Suppressor macrophage (primary cell): ENCODE data around the gene GPR12.
"Not testable (repeated sequence)": the region's sequence is repeated elsewhere in the genome, so short reads cannot be mapped to it uniquely, and the experiment has no call there.

Experiments used
- DNase-seq, 4 experiments: peaks; one replicate each; pipeline ENCODE4 v3.0.0-alpha.2; 2020 to 2022

The GPR12 gene

DNA sequence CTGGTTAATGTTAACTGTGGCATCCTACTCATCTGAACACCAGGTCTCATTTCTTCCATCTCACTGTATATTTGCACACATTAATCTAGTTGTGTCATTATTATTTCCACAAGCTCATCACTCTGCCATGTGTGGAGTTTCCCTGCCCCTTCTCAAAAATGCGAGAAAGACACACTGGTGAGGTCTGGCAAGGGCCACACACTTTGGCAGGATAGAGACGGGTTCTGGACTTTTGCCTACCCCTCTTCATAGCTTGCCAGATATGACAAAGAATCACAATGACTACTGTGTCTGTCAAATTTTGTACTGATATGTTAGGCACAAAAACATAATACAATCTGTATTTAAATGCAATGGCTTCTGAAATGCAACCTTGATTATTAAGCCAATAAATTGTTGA is 12.9 kb downstream of the GPR12 start:
- no peak for DNase-seq

DNA sequence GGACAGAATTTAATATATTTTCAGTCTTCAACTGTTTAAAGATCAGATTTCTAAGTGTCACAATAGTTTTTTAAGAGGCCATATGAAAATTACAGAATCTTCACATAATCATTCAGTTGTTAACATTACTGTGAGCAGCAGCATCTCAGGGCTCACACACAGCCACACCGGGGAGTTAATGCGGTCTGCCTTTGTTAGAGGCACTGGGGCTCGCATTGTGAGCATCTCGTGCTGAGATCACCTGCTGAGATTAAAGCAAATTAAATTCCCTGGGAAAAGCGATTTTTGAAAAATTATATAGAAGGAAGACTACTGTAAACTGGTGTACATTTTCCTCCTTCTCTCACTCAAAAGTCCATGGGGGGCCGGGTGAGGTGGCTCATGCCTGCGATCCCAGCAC is 16.6 kb downstream of the GPR12 start:
- DNase-seq: no peak

DNA sequence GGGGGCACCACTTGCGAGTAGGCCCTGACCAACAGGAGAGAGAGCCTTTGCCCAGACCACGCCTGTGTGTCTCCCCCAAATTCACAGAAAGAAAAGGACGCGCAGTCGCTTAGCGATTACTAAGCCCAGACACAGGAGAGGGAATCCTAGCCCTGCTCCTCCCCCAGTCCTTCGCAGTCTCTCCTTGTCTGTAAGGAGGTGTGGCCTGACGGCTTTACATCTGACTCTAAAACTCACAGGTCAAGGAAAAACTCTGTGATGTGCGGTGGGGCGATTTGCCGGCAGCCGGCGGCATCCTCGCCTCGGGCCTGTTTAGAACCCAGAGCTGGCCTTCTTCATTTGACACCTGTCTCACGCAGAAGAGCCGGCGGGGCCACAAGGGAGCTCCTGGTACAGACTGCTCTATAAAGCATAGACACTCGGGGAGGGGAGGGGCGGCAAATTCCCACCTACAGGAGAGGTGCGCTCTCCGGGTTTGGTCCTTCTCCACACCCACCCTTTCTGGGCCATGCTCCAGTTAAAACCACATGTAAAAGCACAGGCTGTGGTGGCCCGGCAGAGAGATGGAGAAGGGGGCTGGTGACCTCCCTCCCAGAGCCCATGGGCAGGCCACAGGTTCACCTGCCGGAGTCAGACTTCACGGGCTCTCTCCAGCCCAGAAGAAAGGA is 17.8 kb downstream of the GPR12 start:
- no peak for DNase-seq

- no peak for DNase-seq
Observed at GRCh38 chr13:26735677-26736076, 24.9 kb downstream of the GPR12 start.

- no peak for DNase-seq
Observed at GRCh38 chr13:26727633-26728032, 33.0 kb downstream of the GPR12 start.

DNA sequence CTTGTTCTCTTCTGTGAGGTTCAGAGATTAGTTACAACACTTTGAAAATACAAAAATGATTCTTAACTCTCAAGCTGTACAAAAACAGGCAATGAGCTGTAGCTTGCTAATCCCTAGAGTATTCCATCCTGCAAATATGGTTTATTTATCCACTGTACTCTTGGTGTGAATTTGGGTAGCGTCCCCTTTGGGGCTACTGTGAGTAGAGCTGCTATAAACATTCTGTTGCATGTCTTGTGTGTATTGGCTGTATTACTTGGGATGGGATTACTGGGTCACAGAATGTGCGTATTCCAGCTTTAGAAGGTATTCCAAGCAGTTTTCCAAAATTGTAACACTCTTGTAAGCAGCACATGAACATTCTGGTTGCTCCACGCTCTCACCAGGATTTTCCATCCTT is 33.5 kb downstream of the GPR12 start:
- no peak for DNase-seq

DNA sequence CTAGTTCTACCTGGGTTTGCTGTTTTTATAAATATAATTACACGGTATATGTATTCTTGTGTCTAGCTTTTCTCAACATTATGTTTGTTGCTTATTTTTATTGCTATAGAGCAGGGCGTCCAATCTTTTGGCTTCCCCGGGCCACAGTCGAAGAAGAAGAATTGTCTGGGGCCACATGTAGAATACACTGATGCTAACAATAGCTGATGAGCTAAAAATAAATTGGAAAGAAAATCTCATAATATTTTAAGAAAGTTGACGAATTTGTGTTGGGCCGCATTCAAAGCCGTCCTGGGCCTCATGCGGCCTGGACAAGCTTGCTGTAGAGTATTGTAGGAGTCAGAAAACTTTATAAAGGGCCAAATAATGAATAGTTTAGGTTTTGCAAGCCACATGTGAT is 33.9 kb downstream of the GPR12 start:
- DNase-seq: no peak

DNA sequence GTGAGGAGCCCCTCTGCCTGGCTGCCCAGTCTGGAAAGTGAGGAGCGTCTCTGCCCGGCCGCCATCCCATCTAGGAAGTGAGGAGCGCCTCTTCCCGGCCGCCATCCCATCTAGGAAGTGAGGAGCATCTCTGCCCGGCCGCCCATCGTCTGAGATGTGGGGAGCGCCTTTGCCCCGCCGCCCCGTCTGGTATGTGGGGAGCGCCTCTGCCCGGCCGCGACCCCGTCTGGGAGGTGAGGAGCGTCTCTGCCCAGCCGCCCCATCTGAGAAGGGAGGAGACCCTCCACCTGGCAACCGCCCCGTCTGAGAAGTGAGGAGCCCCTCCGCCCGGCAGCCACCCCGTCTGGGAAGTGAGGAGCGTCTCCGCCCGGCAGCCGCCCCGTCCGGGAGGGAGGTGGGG is 37.0 kb downstream of the GPR12 start:
- not testable (repeated sequence) for DNase-seq

- no peak for DNase-seq
Observed at GRCh38 chr13:26722321-26722720, 38.3 kb downstream of the GPR12 start.

DNA sequence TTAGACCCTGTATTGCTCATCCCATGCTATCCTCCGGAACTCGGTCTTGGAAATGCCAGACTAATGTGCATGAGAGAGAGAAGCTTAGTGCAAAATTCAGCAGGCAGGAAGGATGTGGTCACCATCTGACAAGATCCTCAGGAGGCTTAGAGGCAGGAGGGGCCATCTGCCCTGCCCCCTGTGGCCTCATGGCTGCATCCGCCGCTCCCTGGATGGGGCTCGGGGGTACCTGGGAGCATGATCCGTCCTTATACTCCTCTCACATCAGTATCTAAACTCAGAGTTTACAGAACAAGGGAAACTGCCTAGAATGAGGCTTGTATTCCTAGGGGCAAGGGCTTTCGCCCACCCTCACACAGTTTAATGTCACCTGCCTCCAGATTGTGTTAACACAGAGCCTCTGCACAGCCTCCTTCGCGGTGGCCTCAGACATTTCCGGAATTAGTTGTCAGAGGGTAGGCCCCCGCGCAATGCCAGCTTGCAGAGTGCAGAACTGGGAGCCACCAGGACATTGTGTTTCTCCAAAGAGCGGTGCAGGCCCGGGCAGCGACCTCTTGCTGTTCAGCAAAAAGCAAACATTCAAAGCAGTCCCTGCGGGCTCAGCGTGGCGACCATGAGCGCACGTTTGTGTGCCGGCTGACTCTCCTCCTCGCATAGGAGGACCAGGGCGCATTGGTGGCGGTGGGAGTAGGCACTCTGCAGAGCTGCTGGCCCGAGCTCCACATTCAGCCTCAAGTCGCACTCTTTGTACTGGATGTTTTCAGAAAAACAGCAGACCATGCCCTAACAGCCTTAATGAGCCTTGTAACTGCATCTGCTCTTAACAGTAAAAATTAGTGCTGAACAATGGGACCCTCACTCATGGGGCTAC is 39.1 kb downstream of the GPR12 start:
- DNase-seq: peak; percentile 5 to 62 (median 37)

GRCh38 chr13:26719356-26719945 is 41.1 kb downstream of the GPR12 start:
- DNase-seq: peak; percentile 2 to 50 (median 26)

DNA sequence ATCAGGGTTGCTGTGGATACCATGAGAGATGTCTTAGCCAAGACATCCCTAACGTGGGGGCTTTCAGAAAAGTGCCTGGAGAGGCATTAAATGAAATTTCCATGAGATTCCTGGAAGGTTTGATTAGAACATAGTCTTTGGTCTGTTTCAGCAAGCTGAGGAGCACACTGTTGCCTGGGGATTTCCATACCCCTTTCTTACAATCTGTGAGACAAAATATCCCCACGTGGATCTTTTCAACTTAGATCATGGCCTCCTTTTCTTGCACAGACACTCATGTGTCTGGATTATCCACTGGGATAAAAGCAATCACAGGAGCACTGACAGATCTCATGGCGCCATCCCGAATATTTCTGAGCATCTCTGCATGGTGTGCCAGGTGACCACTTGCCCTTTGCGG is 41.7 kb downstream of the GPR12 start:
- DNase-seq: no peak

DNA sequence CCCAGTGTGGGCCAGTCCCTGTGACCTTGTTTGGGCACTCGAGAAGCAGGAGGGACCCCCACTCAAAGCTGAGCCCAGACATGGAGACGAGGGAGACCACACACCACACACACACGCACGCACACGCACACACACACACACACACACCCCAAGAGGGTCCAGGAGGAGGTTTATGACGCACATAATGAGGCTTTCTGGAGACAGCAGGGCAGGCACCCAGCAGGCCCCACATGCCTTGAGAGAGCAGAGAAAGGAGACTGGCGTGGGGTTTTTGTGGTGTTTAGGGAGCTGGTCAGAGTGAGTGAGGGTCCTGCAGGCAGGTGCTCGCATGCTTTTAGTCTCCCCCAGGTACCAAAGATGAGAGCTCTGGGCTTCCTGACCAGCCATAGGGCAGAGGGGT is 42.4 kb downstream of the GPR12 start:
- DNase-seq: no peak

DNA sequence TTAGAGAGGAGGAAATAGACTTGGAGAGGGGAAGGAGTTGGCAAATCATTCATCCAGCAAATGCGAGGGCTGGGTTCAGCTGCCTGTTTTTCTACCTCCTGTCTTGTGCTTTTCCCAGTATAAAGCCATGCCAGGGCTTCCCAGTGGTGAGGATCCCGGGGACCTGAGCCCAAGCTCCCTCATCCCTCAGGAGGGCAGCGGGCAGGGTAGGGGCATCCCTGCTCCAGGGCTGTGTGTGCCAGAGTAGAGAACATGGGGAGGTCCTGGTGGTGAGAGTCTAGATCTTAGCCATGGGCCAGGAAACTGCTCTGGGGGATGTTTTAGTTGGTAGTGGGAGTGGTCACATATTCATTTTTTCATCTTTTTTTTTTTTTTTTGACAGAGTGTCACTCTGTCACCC is 43.6 kb downstream of the GPR12 start:
- DNase-seq: no peak

DNA sequence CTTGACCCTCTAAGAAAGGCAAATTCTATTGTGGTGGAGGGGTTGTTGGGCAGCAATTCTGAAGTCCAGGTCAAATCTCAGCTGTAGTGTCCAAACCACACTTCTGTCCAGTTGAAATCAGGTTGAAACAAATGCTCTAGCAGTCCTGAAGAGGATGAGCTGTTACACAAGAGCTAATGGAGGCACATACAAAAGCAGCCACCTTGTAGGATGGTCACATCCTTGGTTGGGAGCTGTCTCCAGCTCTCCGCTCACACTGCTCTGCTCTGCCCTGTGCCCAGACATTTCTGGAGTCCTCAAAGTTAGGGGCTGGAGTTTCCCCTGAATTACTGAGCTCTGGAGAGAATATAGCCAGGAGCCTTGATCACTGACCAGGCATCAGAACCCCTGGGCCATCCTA is 47.2 kb downstream of the GPR12 start:
- DNase-seq: no peak

DNA sequence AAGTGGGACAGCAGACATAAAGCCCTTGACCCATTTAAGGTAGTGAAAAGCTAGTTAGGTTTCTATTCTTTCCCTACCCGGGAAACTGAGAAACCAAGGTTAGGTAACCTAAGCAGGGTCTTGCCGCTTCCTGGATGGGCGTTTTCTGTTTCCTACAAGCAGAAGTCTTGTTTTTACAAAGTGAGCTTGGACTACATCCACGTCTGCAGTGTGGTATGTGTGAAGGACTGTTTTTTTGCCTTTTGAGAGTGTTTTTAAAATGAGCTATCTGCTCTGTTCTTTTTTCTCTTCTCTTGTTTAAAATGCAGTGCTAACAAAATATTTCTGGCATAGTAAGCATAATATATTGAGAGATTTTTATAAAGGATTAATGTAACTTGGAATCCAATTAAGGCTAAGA is 49.4 kb downstream of the GPR12 start:
- DNase-seq: no peak

DNA sequence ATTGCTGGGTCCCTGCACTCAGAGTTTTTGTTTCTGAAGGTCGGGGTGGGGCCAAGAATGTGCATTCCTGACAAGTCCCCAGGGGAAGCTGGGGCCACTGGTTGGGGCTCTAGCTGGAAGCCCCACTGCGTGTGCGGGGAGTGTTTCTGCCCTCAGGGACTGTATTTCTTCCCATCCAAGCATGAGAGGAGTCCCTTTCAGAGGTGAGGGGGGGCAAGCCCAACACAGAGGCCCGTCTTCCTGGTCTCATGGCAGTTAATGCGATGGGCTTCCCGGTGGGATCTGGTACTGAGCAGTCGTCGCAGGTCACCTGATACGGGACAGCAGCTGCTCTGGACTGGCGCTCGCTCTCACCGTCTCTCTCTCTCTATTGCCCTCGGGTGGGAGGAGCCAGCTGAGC is 50.4 kb downstream of the GPR12 start:
- no peak for DNase-seq

DNA sequence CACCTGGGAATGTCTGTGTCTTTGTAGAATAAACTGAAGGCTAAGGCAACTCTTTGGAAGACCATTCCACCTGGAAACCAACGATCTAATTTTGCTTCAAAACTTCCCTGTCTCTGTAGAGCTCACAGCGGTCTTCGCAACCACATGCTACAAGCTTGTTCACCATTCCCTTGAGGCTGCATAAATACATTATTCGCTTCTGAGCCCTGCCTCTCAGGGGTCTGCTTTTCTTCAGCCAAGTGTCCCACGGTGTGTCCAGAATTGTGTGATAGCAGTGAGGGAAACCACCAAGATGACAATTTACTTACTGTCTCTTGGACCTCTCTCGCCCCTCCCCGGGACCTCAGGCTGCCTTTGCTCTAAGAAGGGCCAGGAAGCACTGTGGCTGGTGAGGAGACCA is 51.1 kb downstream of the GPR12 start:
- DNase-seq: no peak

GRCh38 chr13:26708007-26708297 is 52.6 kb downstream of the GPR12 start:
- no peak for DNase-seq

DNA sequence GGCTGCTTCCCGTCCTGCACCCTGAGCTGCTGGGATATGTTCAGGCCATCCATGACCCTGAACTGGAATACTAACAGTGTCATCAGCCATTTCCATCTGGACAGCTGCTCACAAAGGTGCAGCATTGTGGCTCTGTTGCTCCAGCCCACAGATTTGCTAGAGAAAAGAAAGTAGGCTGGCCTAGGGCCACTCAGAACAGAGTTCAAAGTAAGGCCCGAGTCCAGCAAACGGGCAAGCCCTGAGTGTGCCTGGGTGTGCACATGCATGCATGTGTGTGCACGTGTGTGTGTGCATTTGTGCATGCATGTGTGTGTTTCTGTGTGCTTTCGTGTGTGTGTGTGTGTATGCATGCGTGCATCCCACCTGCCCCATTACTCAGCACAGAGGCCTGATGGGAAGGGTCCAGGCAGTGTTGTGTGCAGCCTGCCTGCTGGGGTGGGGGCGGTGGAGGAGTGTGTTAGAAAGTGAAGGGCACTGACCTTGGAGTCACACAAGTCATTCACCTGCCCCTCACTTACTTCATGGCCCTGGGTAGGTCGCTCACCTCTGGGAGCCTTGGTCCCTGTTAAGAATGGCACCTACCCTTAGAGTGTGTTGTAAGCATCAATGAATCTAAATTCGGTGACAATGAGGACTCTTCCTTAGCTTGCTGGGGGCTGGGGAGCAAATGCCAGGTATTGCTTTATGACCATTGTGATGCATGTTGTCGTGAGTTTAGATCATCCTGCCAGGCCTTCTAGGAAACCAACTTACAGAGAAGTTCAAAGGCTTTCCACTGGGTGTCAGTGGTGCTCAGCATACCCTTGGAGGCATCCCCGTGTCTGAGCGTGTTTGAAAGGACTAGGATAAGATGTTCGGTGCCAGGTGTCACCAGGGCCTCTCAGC is 53.2 kb downstream of the GPR12 start:
- peak; percentile 38 to 67 (median 55) for DNase-seq

DNA sequence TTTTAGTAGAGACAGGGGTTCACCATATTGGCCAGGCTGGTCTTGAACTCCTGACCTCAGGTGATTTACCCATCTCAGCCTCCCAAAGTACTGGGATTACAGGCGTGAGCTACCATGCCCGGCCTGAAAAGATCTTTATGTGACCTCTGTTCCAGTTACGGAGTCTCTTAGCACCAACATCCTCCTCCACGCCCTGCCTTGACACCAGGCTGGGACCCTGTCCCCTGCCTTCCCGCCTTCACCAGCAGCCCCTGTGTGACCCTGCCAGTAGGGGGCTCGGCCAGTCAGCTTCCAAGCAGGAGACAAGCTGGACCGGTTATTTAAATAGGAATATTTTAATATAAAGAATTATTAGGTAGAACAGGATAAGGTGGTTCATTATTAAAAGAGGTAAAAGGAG is 54.2 kb downstream of the GPR12 start:
- DNase-seq: no peak

DNA sequence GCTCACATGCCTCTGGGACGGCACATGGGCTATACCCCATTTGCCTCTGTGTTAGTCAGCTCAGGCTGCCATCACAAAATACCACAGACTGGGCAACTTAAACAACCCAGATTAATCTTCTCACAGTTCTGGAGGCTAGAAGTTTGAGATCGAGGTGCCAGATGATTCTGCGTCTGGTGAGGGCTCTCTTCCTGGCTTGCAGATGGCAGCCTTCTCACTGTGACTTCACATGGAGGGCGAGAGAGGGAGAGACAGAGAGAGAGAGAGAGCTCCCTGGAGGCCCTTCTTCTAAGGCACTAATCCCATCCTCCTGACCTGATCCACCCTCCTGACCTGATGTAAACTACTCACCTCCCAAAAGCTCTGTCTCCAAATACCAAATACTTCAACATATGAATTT is 55.0 kb downstream of the GPR12 start:
- DNase-seq: no peak
